Esophagus squamous epithelium (tissue), 5 donors: ENCODE measurements around the gene SAMD5. TPM values are rescaled to one million over a fixed set of nuclear protein-coding genes. Genes with fewer than 3 reads are reported as not detected.

Source experiments
- DNase-seq: peaks from one replicate; lab custom pipeline; 2025; lab: John Stamatoyannopoulos, UW
- H3K27ac ChIP-seq, 4 donors: fragments of 200-600 bp; sonication (generic); one replicate each; pipeline ENCODE4 v1.5.1; 2016 to 2019; ENCODE audit warnings: mild to moderate bottlenecking in 1 of 4
- H3K27me3 ChIP-seq, 4 donors: fragments of 200-600 bp; sonication (generic); 1 replicate in 3 of 4; 2 replicates in 1 of 4; pipeline versions ENCODE4 v1.5.1 to v1.6.0; 2017 to 2021; ENCODE audit warnings: antibody characterized with exemption in 1 of 4
- H3K36me3 ChIP-seq, 3 donors: fragments of 200-600 bp; sonication (generic); one replicate each; pipeline ENCODE4 v1.5.1; 2016 to 2019
- H3K4me1 ChIP-seq, 3 donors: fragments of 200-600 bp; sonication (generic); one replicate each; pipeline ENCODE4 v1.5.1; 2017 to 2019
- H3K4me3 ChIP-seq, 4 donors: fragments of 200-600 bp; sonication (generic); 1 replicate in 3 of 4; 2 replicates in 1 of 4; pipeline ENCODE4 v1.5.1; 2016 to 2019; ENCODE audit warnings: mild to moderate bottlenecking in 2 of 4, moderate library complexity in 1 of 4
- H3K9me3 ChIP-seq, 3 donors: fragments of 200-600 bp; sonication (generic); one replicate each; pipeline ENCODE4 v1.5.1; 2016 to 2019
- CTCF ChIP-seq, 6 experiments: fragments of 450-650 bp in 4 of 6; fragments of 200-600 bp in 2 of 6; sonication (generic) in 2 of 6; IDR thresholded peaks; one replicate each; pipeline ENCODE4 v1.5.1; 2016 to 2019; ENCODE audit warnings: antibody characterized with exemption in 6 of 6, mild to moderate bottlenecking in 4 of 6, moderate library complexity in 4 of 6
- POLR2A ChIP-seq, 4 donors: fragments of 450-650 bp; IDR thresholded peaks; one replicate each; pipeline ENCODE4 v1.6.1; 2017; ENCODE audit warnings: antibody characterized with exemption in 4 of 4, mild to moderate bottlenecking in 4 of 4, moderate library complexity in 3 of 4
- WGBS, 2 donors: methylation state at CpG; one replicate each; pipeline ENCODE4 v1.1.5; 2018; 5-methylcytosine and 5-hydroxymethylcytosine counted together
- intact Hi-C: fragments of 100-400 bp; cut with DNase I; formaldehyde crosslinking; loops from one replicate; pipeline ENCODE4 v1.15.0; 2022
- total RNA-seq, 4 donors: library from RNA; depleted of rRNA; stranded (reverse); fragments of >200 nt; gene quantifications; one replicate each; pipeline ENCODE4 v1.1.0, GENCODE V29; 2016
- donor health status: DM: yes; HTN: yes; CAD: no.

SAMD5 gene
- total RNA-seq, 4 donors from 2014 or later, result 6.9 to 16.2 (median 12.7) TPM

GRCh38 chr6:147525519-147526209 is 17.2 kb downstream of the SAMD5 start:
- DNase-seq, result no peak
- H3K4me1 ChIP-seq, result peaks cover 0 to 23% (median under 1%) of the 10 kb centered on the region in 3 donors
- H3K27ac ChIP-seq, result no peak overlapping the region
- TF ChIP-seq CTCF (IDR thresholded peaks at IDR 0.05) (no peak), POLR2A (IDR thresholded peaks at IDR 0.05) (no peak)
- H3K9me3 ChIP-seq, result no peaks in the 10 kb centered on the region
- H3K27me3 ChIP-seq, result no peaks in the 10 kb centered on the region
- no peak overlapping the region for H3K4me3 ChIP-seq
- intact Hi-C loops, result no loop called here
- WGBS, 2 donors, result 89 to 96% methylated on average over 5 of the region's 5 CpGs
- H3K36me3 ChIP-seq, result peaks cover 0 to 8% (median 0%) of the 10 kb centered on the region in 3 donors

GRCh38 chr6:147527197-147527596 is 18.7 kb downstream of the SAMD5 start:
- TF ChIP-seq POLR2A (IDR thresholded peaks at IDR 0.05) (no peak), CTCF (IDR thresholded peaks at IDR 0.05) (no peak)

GRCh38 chr6:147528511-147529145 is 20.1 kb downstream of the SAMD5 start:
- H3K36me3 ChIP-seq, result peaks cover 0 to 8% (median 0%) of the 10 kb centered on the region in 3 donors
- H3K27ac ChIP-seq, result no peak overlapping the region
- no peak overlapping the region for H3K4me3 ChIP-seq
- peaks cover 0 to 34% (median 3%) of the 10 kb centered on the region in 3 donors for H3K4me1 ChIP-seq
- intact Hi-C loops, result no loop called here
- no peak for DNase-seq
- TF ChIP-seq POLR2A (IDR thresholded peaks at IDR 0.05) (no peak), CTCF (IDR thresholded peaks at IDR 0.05) (no peak)
- no peaks in the 10 kb centered on the region for H3K27me3 ChIP-seq
- no peaks in the 10 kb centered on the region for H3K9me3 ChIP-seq

More at GRCh38 chr6:147527197-147527596, 18.7 kb downstream of the SAMD5 start:
- intact Hi-C loops, result no loop called here
- no peaks in the 10 kb centered on the region for H3K9me3 ChIP-seq
- peaks cover 0 to 8% (median 0%) of the 10 kb centered on the region in 3 donors for H3K36me3 ChIP-seq
- H3K27ac ChIP-seq, result no peak overlapping the region
- no peak overlapping the region for H3K4me3 ChIP-seq
- no peak for DNase-seq
- H3K27me3 ChIP-seq, result no peaks in the 10 kb centered on the region
- WGBS, 2 donors, result 91 to 100% methylated on average over 3 of the region's 4 CpGs
- peaks cover 0 to 34% (median 3%) of the 10 kb centered on the region in 3 donors for H3K4me1 ChIP-seq

GRCh38 chr6:147530132-147531060 is 21.9 kb downstream of the SAMD5 start:
- no peak for TF ChIP-seq CTCF (IDR thresholded peaks at IDR 0.05)
- intact Hi-C loops, result no loop called here
- peaks cover 0 to 45% (median 3%) of the 10 kb centered on the region in 3 donors for H3K4me1 ChIP-seq
- WGBS, 2 donors, result 18 to 24% methylated on average over 13 of the region's 13 CpGs
- no peak for DNase-seq
- H3K9me3 ChIP-seq, result no peaks in the 10 kb centered on the region
- no peaks in the 10 kb centered on the region for H3K27me3 ChIP-seq
- H3K36me3 ChIP-seq, result peaks cover 0 to 8% (median 0%) of the 10 kb centered on the region in 3 donors
- peak overlapping the region in 2 of 4 donors; percentile 15 to 47 for H3K27ac ChIP-seq
- peak overlapping the region in 1 of 4 donors; percentile 13 for H3K4me3 ChIP-seq
